GM19193 (cell line): ENCODE data around the gene RRP1.
A peak's percentile ranks its signal among the peaks of the same experiment; 100 is the strongest.

Source experiments
- POLR2A ChIP-seq: IDR thresholded peaks from 4 replicates; pipeline ENCODE4 v1.6.1; 2011; ENCODE audit not compliant: insufficient read depth, insufficient read length; ENCODE audit errors: extremely low read depth

RRP1 gene

DNA sequence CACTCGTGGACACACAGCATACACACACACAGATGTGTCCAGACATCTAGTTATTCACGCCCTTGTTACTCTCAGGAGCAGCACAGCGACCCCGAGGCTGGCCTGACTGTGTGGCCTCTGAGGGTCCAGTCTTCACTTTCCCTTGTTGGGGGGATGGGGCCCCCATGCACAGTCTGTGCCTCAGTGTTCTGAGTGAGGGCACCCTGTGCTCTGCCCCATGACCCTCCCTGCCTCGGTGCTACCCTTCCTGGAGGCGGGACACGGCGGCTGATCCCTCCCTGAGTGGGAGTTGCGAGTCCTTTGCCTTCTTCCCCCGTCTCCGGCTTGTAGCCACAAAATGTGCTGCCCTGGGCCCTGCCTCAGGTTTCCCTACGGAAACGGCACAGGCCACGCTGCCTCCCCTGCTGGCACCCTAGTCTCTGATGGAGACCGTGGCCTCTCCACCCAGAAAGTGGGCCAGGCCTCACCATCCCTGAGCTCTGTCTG is 21.8 kb upstream of the RRP1 start:
- no peak for TF ChIP-seq POLR2A

GRCh38 chr21:43767984-43768867 is 21.2 kb upstream of the RRP1 start:
- TF ChIP-seq POLR2A: no peak

GRCh38 chr21:43768868-43769167 is 20.6 kb upstream of the RRP1 start:
- no peak for TF ChIP-seq POLR2A

- TF ChIP-seq POLR2A: no peak
Observed at GRCh38 chr21:43769325-43769958, 19.9 kb upstream of the RRP1 start.

GRCh38 chr21:43770066-43770655 is 19.2 kb upstream of the RRP1 start:
- TF ChIP-seq POLR2A: no peak

GRCh38 chr21:43771199-43771675 is 18.1 kb upstream of the RRP1 start:
- no peak for TF ChIP-seq POLR2A

DNA sequence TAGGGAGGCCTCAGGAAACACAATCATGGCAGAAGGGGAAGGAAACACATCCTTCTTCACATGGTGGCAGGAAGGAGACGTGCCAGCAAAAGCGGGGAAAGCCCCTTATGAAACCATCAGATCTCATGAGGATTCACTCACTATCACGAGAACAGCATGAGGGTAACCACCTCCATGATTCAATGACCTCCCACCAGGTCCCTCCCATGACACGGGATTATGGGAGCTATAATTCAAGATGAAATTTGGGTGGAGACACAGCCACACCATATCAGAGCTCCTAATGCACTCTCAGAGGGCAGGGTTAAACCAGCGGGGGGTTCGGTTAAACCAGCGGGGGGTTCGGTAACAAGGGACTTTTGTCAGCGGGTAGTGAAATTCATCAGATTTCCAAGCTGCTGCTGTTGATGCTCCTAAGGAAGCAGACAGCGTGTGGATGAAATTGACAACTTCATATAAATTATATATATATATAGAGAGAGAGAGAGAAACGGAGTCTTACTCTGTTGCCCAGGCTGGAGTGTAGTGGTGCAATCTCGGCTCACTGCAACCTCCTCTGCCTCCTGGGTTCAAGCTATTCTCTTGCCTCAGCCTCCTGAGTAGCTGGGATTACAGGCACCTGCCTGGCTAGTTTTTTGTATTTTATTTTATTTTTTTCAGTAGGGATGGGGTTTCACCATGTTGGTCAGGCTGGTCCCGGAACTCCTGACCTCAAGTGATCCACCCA is 17.5 kb upstream of the RRP1 start:
- no peak for TF ChIP-seq POLR2A

DNA sequence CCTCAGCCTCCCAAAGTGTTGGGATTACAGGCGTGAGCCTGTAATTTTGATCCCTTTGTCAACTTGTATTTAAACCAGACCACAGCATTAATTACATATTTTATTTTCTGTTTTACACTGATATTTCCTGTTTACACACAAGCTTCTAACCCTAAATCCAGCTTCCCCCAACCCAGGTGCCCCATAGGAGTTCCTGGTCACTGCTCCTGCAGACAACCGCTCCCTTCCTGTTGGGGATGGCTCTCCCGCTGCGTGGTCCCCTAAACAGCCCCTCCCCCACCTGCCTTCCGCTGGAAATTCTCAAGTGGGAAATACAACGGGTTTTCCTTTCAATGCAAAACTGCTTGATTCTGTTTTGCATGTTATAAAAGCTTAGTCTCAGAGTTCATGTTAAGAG is 17.0 kb upstream of the RRP1 start:
- TF ChIP-seq POLR2A: no peak

- no peak for TF ChIP-seq POLR2A
Observed at GRCh38 chr21:43774163-43774562, 15.2 kb upstream of the RRP1 start.

DNA sequence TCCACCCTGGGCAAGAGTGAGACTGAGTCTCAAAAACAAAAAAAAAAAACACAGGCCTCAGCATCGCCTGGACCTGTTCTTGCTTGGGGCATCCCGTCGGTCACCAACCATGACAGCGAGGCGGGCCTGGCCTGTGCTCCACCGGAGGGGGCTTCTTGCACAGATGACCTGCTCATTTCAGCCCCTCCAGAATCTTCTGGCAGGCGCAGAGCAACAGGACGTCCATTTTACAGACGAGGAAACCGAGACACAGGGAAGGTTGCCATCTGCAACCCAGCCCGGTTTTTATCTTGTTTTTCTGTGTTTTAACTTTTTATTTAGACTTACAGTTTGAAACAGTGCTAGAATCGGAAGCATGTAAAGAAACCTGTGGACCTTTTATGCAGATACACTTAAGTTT is 14.2 kb upstream of the RRP1 start:
- no peak for TF ChIP-seq POLR2A

DNA sequence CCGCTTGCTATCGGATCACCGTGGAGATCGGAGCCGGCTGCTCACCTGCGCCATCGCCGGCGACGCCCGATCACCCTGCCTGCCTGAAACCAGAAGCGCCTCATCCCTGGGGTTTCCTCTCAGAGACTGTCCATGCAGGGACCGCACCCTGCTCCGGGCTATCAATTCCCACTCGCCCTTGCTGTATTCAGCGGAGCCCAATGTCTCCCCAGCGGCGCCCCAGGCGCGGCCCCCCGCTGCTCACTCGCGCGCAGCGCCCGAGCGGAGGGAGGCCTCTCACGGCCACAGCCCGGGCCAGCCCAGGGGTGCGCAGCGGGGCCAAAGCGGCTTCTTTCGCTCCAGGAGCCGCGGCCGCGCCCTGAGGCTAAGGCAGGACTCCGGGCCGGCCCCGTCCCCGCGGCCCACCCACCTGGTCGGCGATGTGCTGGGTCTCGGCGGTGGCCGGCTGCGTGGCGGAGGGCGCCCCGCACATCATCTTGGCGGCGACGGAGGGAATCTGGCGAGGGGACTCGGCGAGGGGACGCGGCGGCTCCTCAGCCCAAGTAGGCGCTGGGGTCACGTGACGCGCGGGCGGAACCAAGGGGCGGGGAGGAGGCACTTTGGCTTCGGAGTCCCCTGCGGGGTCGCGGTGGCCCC is 13.5 kb upstream of the RRP1 start, which contains the start of gene CSTB:
CSTB (minus strand) TSS at position 514 of the 636 bp plus-strand sequence; CDS start at position 475, 39 bp downstream.
- TF ChIP-seq POLR2A: peak; percentile 88

DNA sequence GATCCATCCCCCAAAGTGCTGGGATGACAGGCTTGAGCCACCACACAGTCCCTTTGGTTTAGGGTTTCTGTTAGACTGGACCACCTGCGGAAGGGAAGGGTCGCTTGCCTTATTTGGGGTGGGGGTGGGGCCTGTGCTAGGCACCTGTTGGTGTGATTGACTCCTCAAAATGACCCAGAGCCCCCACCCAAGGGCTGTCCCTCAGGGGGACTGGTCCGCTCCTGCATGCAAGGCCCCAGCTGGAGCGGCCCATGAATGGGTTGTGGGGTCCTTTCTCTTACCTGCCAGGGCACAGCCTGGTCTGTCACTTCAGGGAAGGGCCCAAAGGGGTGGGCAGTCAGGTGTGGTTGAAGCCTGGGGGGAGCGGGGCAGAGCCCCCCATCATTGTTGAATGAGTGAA is 11.4 kb upstream of the RRP1 start:
- TF ChIP-seq POLR2A: no peak

DNA sequence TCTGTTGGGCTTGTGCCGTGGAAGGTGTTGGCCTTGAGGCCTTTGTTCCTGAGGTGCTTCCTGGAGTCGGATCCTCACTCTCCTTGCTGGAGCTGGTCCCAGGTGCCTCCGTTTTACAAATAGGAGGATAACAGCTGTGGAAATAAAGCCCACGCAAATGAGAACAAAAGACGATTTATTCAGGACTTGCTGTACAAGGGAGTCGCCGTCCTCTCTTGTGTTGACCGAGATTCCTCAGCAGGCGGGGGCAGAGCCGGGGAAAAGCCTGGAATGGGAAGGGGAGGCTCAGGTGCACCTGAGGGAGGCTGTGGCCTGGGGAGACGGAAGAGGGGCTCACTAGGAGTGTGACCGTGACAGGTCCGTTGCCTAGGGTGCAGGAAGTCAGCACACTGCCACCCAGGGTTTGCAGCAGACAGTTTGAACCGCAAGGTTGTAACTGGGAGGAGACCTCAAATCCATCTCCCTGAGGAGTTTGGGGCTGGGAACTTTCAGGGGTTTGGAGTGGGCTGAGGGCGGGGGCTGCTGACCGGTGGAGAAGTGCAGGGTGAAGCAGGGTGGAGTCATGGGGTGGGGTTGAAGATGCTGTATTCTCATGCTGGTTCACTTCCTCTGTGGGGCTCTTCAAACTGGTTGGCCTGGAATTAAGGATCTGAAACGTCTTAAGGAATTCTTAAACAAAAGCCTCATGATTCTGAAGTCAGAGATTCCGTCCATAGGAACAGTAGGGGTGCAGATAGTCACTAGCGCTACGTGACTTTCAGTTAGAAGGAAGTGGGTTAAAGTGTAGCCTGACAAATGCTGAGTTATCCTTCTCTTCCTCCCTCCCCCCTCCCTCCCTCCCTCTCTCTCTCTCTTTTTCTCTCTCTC is 10.7 kb upstream of the RRP1 start:
- TF ChIP-seq POLR2A: no peak
